Upper lobe of right lung (tissue), 1 donor: Measurements from ENCODE around the gene TAF12. TPM values are rescaled to one million over a fixed set of nuclear protein-coding genes. Genes with fewer than 3 reads are reported as not detected.
A peak's percentile ranks its signal among the peaks of the same experiment; 100 is the strongest.
"Not testable (repeated sequence)": the region's sequence is repeated elsewhere in the genome, so short reads cannot be mapped to it uniquely, and the experiment has no call there.

Experiments
- ATAC-seq: fragments of 200-7000 bp; cut with Tn5 transposase; one replicate; pipeline ENCODE4 v1.9.1; 2020; ENCODE audit warnings: mild to moderate bottlenecking, moderate library complexity
- DNase-seq: peaks from one replicate; pipeline ENCODE4 v3.0.0-alpha.2; 2020
- H3K27ac ChIP-seq: fragments of 200-600 bp; one replicate; pipeline ENCODE4 v1.8.0; 2022
- H3K27me3 ChIP-seq: fragments of 200-600 bp; one replicate; pipeline ENCODE4 v1.8.0; 2022; ENCODE audit warnings: mild to moderate bottlenecking
- H3K36me3 ChIP-seq: fragments of 200-600 bp; one replicate; pipeline ENCODE4 v1.8.0; 2022
- H3K4me1 ChIP-seq: fragments of 200-600 bp; one replicate; pipeline ENCODE4 v1.8.0; 2022
- H3K4me3 ChIP-seq: fragments of 200-600 bp; one replicate; pipeline ENCODE4 v1.8.0; 2022; ENCODE audit warnings: mild to moderate bottlenecking
- H3K9me3 ChIP-seq: fragments of 200-600 bp; one replicate; pipeline ENCODE4 v1.8.0; 2022
- CTCF ChIP-seq: fragments of 200-600 bp; IDR thresholded peaks from one replicate; pipeline ENCODE4 v1.8.0; 2022; ENCODE audit warnings: antibody characterized with exemption
- intact Hi-C: fragments of 100-400 bp; cut with DNase I; formaldehyde crosslinking; loops from one replicate; pipeline ENCODE4 v1.11.0; 2022
- total RNA-seq: library from RNA; stranded (reverse); fragmentation: NEBNext Ultra II Directional; extraction: Animal tissue kit (Norgen Biotek cat#: 25700); gene quantifications from one replicate; pipeline ENCODE4 v1.2.1, GENCODE V29; 2021
- donor health status: DM: no; HTN: yes; CAD: no; lungs with severe emphysema.

Gene TAF12
- total RNA-seq, 1 donor from 2014 or later: 21.0 TPM

- peaks cover 58% of the 10 kb centered on the region for H3K36me3 ChIP-seq
- no peaks in the 10 kb centered on the region for H3K9me3 ChIP-seq
- TF ChIP-seq CTCF: peak; percentile 61
- ATAC-seq (peak; percentile 81), DNase-seq (no peak)
- H3K27ac ChIP-seq: no peak overlapping the region
- H3K4me1 ChIP-seq: no peaks in the 10 kb centered on the region
- H3K4me3 ChIP-seq: no peak overlapping the region
- intact Hi-C loops: no loop called here
- H3K27me3 ChIP-seq: no peaks in the 10 kb centered on the region
Observed at GRCh38 chr1:28602536-28603439, 40.1 kb downstream of the TAF12 start.

- Histone ChIP-seq H3K9me3 (no peaks in the 10 kb centered on the region), H3K27ac (no peak overlapping the region), H3K4me1 (no peaks in the 10 kb centered on the region), H3K27me3 (no peaks in the 10 kb centered on the region), H3K36me3 (peaks cover 47% of the 10 kb centered on the region), H3K4me3 (no peak overlapping the region)
- intact Hi-C loops: no loop called here
- DNase-seq (no peak), ATAC-seq (no peak)
- TF ChIP-seq CTCF: no peak
Observed at GRCh38 chr1:28601696-28602095, 41.2 kb downstream of the TAF12 start.

- not testable (repeated sequence) for H3K27ac ChIP-seq, H3K36me3 ChIP-seq, H3K4me1 ChIP-seq, H3K27me3 ChIP-seq, H3K4me3 ChIP-seq, DNase-seq, ATAC-seq, H3K9me3 ChIP-seq
- intact Hi-C loops: loop anchor here (10.0 kb wide), 1 partner anchor 81 kb away; no protein-coding TSS in a partner anchor
Observed at GRCh38 chr1:28596276-28596675, 46.6 kb downstream of the TAF12 start.

GRCh38 chr1:28595412-28596191 lies 47.3 kb downstream of the TAF12 start:
- no peak for DNase-seq
- H3K27ac ChIP-seq: no peak overlapping the region
- TF ChIP-seq CTCF: no peak
- peaks cover 5% of the 10 kb centered on the region for H3K4me1 ChIP-seq
- no peaks in the 10 kb centered on the region for H3K9me3 ChIP-seq
- H3K36me3 ChIP-seq: no peaks in the 10 kb centered on the region
- intact Hi-C loops: loop anchor here (10.0 kb wide), 1 partner anchor 81 kb away; no protein-coding TSS in a partner anchor
- H3K4me3 ChIP-seq: no peak overlapping the region
- no peaks in the 10 kb centered on the region for H3K27me3 ChIP-seq
- no peak for ATAC-seq

GRCh38 chr1:28594686-28595411 lies 48.0 kb downstream of the TAF12 start:
- not testable (repeated sequence) for H3K4me1 ChIP-seq, ATAC-seq, H3K4me3 ChIP-seq, H3K36me3 ChIP-seq, DNase-seq, H3K9me3 ChIP-seq, H3K27ac ChIP-seq, H3K27me3 ChIP-seq
- intact Hi-C loops: loop anchor here (10.0 kb wide), 1 partner anchor 80 kb away; no protein-coding TSS in a partner anchor

- not testable (repeated sequence) for H3K36me3 ChIP-seq, DNase-seq, H3K27ac ChIP-seq, ATAC-seq, H3K27me3 ChIP-seq, H3K4me1 ChIP-seq, H3K9me3 ChIP-seq, H3K4me3 ChIP-seq
- intact Hi-C loops: loop anchor here (10.0 kb wide), 1 partner anchor 79 kb away; no protein-coding TSS in a partner anchor
Observed at GRCh38 chr1:28593988-28594356, 48.9 kb downstream of the TAF12 start.
